GM18951 (cell line): ENCODE measurements around the gene APBA2.

Source experiments
- POLR2A ChIP-seq: IDR thresholded peaks from 4 replicates; pipeline ENCODE4 v1.6.1; 2011; ENCODE audit warnings: mild to moderate bottlenecking; ENCODE audit not compliant: insufficient read length, insufficient read depth; ENCODE audit errors: extremely low read depth
- in situ Hi-C: fragments of 300-500 bp; cut with MboI; formaldehyde crosslinking; loops from one replicate; pipeline ENCODE4 v1.12.0; 2022; ENCODE audit warnings: low sequenced_read_pairs, mixed read lengths, inconsistent platforms; ENCODE audit not compliant: unreplicated experiment

The APBA2 gene

GRCh38 chr15:29078541-29078940, 192.8 kb downstream of the APBA2 start:
- in situ Hi-C loops, result no loop called here
- TF ChIP-seq POLR2A, result no peak

- TF ChIP-seq POLR2A, result no peak
Measured at GRCh38 chr15:29079479-29079878, 193.7 kb downstream of the APBA2 start.

GRCh38 chr15:29081781-29082180, 196.0 kb downstream of the APBA2 start:
- in situ Hi-C loops, result no loop called here
- no peak for TF ChIP-seq POLR2A

More at GRCh38 chr15:29079479-29079878, 193.7 kb downstream of the APBA2 start:
- in situ Hi-C loops, result no loop called here

GRCh38 chr15:29083161-29083560, 197.4 kb downstream of the APBA2 start:
- in situ Hi-C loops, result no loop called here
- no peak for TF ChIP-seq POLR2A

GRCh38 chr15:29083858-29084257, 198.1 kb downstream of the APBA2 start:
- TF ChIP-seq POLR2A, result no peak
- in situ Hi-C loops, result no loop called here

GRCh38 chr15:29086001-29086400, 200.2 kb downstream of the APBA2 start:
- in situ Hi-C loops, result no loop called here

GRCh38 chr15:29086891-29087290, 201.1 kb downstream of the APBA2 start:
- TF ChIP-seq POLR2A, result no peak
- in situ Hi-C loops, result no loop called here

More at GRCh38 chr15:29086001-29086400, 200.2 kb downstream of the APBA2 start:
- TF ChIP-seq POLR2A, result no peak

- in situ Hi-C loops, result no loop called here
- TF ChIP-seq POLR2A, result no peak
Measured at GRCh38 chr15:29087521-29088285, 201.9 kb downstream of the APBA2 start.

GRCh38 chr15:29088666-29089065, 202.9 kb downstream of the APBA2 start:
- no peak for TF ChIP-seq POLR2A
- in situ Hi-C loops, result no loop called here

- no peak for TF ChIP-seq POLR2A
- in situ Hi-C loops, result no loop called here
Measured at GRCh38 chr15:29089731-29090616, 204.2 kb downstream of the APBA2 start.

- in situ Hi-C loops, result no loop called here
- no peak for TF ChIP-seq POLR2A
Measured at GRCh38 chr15:29090617-29091466, 205.1 kb downstream of the APBA2 start.

- no peak for TF ChIP-seq POLR2A
- in situ Hi-C loops, result no loop called here
Measured at GRCh38 chr15:29091666-29092065, 205.9 kb downstream of the APBA2 start.
